ENCODE measurements around the gene NPAS4. TPM values are rescaled to one million over a fixed set of nuclear protein-coding genes. Genes with fewer than 3 reads are reported as not detected.

The NPAS4 gene
- total and polyA plus RNA-seq, 9 of the 15 experiments (the other 6 are each of a cell fraction or from before 2014, with no cell fraction given): not detected

- TF ChIP-seq TSHZ1 (CRISPR knock-in tag; IDR thresholded peaks at IDR 0.05) (peak; percentile 91), MED1 (CRISPR knock-in tag; IDR thresholded peaks at IDR 0.05; ENCODE audit: borderline replicate concordance) (peak; percentile 100), PTRF (tag; IDR thresholded peaks at IDR 0.05) (peak; percentile 86), MCM2 (IDR thresholded peaks at IDR 0.05; ENCODE audit: low read depth) (no peak), ZNF212 (CRISPR knock-in tag; IDR thresholded peaks at IDR 0.05) (peak; percentile 96), ZNF395 (CRISPR knock-in tag; IDR thresholded peaks at IDR 0.05) (peak; percentile 100), ZBTB8A (IDR thresholded peaks at IDR 0.05; ENCODE audit: partially characterized antibody) (no peak), ARID3B (CRISPR knock-in tag; IDR thresholded peaks at IDR 0.05; ENCODE audit: borderline replicate concordance) (peak; percentile 94; the same call in 1 of the 2 replicates), BRCA1 (IDR thresholded peaks at IDR 0.05) (no peak), BRCA1 (CRISPR knock-in tag; IDR thresholded peaks at IDR 0.05) (peak; percentile 100), ZBTB26 (CRISPR knock-in tag; IDR thresholded peaks at IDR 0.05) (no peak), HSF4 (CRISPR knock-in tag; IDR thresholded peaks at IDR 0.05; ENCODE audit: borderline replicate concordance) (peak; percentile 97), HDAC8 (tag; IDR thresholded peaks at IDR 0.05) (peak; percentile 96), ZNF512 (tag; IDR thresholded peaks at IDR 0.05) (no peak), SRF (CRISPR knock-in tag; IDR thresholded peaks at IDR 0.05) (peak; percentile 66 to 99; a peak in 3 of 4 replicates), MAFK (IDR thresholded peaks at IDR 0.05; ENCODE audit: low read length) (peak; percentile 35; the same call in 1 of the 2 replicates)
Measured at GRCh38 chr11:66421492-66422205, 814 bp downstream of the NPAS4 start (continued).
